ENCODE measurements around the gene TMEM62.
A peak's percentile ranks its signal among the peaks of the same experiment; 100 is the strongest.

Gene TMEM62

DNA sequence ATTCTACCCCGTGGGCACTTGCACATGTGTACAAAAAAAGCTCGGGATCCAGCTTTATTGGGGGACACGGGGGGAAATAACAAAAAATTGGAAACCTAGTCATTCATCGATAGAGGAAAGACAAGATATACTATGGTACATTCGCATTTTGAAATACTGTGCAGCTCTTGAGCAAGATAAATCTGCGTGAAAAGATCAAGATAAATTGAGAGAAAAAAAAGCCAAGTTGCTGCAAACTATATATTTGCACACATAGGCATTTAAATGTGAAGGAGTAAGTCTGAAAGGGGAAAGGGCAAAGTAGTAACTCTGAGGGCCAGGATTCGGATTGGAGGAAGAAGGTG is 26.9 kb upstream of the TMEM62 start:
- DNase-seq (ENCODE audit: low read depth in 1 of 2, low spot score in 1 of 2), result peak in 1 of 2 experiments; percentile 11
- TF ChIP-seq, protein P1, sequence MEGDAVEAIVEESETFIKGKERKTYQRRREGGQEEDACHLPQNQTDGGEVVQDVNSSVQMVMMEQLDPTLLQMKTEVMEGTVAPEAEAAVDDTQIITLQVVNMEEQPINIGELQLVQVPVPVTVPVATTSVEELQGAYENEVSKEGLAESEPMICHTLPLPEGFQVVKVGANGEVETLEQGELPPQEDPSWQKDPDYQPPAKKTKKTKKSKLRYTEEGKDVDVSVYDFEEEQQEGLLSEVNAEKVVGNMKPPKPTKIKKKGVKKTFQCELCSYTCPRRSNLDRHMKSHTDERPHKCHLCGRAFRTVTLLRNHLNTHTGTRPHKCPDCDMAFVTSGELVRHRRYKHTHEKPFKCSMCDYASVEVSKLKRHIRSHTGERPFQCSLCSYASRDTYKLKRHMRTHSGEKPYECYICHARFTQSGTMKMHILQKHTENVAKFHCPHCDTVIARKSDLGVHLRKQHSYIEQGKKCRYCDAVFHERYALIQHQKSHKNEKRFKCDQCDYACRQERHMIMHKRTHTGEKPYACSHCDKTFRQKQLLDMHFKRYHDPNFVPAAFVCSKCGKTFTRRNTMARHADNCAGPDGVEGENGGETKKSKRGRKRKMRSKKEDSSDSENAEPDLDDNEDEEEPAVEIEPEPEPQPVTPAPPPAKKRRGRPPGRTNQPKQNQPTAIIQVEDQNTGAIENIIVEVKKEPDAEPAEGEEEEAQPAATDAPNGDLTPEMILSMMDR (IDR thresholded peaks at IDR 0.05; ENCODE audit: insufficient read depth, low read length), result no peak
- TF ChIP-seq SPI1 (IDR thresholded peaks at IDR 0.05; ENCODE audit: borderline replicate concordance, low read depth) (no peak), GABPA (IDR thresholded peaks at IDR 0.05; ENCODE audit: low read depth) (no peak), POLR2AphosphoS5 (IDR thresholded peaks at IDR 0.05; ENCODE audit: low read depth) (no peak)
- TF ChIP-seq, protein P2, sequence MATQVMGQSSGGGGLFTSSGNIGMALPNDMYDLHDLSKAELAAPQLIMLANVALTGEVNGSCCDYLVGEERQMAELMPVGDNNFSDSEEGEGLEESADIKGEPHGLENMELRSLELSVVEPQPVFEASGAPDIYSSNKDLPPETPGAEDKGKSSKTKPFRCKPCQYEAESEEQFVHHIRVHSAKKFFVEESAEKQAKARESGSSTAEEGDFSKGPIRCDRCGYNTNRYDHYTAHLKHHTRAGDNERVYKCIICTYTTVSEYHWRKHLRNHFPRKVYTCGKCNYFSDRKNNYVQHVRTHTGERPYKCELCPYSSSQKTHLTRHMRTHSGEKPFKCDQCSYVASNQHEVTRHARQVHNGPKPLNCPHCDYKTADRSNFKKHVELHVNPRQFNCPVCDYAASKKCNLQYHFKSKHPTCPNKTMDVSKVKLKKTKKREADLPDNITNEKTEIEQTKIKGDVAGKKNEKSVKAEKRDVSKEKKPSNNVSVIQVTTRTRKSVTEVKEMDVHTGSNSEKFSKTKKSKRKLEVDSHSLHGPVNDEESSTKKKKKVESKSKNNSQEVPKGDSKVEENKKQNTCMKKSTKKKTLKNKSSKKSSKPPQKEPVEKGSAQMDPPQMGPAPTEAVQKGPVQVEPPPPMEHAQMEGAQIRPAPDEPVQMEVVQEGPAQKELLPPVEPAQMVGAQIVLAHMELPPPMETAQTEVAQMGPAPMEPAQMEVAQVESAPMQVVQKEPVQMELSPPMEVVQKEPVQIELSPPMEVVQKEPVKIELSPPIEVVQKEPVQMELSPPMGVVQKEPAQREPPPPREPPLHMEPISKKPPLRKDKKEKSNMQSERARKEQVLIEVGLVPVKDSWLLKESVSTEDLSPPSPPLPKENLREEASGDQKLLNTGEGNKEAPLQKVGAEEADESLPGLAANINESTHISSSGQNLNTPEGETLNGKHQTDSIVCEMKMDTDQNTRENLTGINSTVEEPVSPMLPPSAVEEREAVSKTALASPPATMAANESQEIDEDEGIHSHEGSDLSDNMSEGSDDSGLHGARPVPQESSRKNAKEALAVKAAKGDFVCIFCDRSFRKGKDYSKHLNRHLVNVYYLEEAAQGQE (IDR thresholded peaks at IDR 0.05; ENCODE audit: insufficient replicate concordance, low read depth), result peak; percentile 9

DNA sequence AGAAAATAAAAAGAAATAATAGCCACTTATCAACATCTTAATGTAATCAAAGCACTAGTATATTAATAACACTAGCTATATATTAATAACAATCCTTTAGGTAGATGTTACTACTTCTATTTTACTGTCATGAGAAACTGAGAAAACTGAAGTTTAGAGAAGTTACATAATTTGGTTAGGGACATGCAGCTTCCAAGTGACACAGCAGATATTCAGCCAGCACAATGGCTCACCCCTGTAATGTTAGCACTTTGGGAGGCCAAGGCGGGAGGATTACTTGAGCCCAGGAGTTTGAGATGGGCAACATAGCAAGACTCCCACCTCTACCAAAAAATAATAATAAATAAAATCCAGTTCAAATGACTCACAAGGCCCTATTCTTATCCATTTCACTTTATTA is 25.6 kb upstream of the TMEM62 start:
- TF ChIP-seq, protein P2 (IDR thresholded peaks at IDR 0.05; ENCODE audit: insufficient replicate concordance, low read depth), result no peak
- TF ChIP-seq GABPA (IDR thresholded peaks at IDR 0.05; ENCODE audit: low read depth) (no peak), POLR2AphosphoS5 (IDR thresholded peaks at IDR 0.05; ENCODE audit: low read depth) (no peak), SPI1 (IDR thresholded peaks at IDR 0.05; ENCODE audit: borderline replicate concordance, low read depth) (no peak)
- TF ChIP-seq, protein P1 (IDR thresholded peaks at IDR 0.05; ENCODE audit: insufficient read depth, low read length), result no peak
- Histone ChIP-seq H3K27me3 (ENCODE audit: insufficient read depth, poor library complexity, severe bottlenecking) (no peaks in the 10 kb centered on the region), H3K27ac (replicated peaks) (peak overlapping the region; percentile 70), H3K4me3 (replicated peaks; ENCODE audit: insufficient read depth, low read length) (no peak overlapping the region)
- DNase-seq (ENCODE audit: low read depth in 1 of 2, low spot score in 1 of 2), result peak in 1 of 2 experiments; percentile 49

More for the DNA sequence above, 26.9 kb upstream of the TMEM62 start:
- H3K4me3 ChIP-seq (replicated peaks; ENCODE audit: insufficient read depth, low read length), result peak overlapping the region; percentile 93
- peak overlapping the region; percentile 70 for H3K27ac ChIP-seq (replicated peaks)
- H3K27me3 ChIP-seq (ENCODE audit: insufficient read depth, poor library complexity, severe bottlenecking), result no peaks in the 10 kb centered on the region

DNA sequence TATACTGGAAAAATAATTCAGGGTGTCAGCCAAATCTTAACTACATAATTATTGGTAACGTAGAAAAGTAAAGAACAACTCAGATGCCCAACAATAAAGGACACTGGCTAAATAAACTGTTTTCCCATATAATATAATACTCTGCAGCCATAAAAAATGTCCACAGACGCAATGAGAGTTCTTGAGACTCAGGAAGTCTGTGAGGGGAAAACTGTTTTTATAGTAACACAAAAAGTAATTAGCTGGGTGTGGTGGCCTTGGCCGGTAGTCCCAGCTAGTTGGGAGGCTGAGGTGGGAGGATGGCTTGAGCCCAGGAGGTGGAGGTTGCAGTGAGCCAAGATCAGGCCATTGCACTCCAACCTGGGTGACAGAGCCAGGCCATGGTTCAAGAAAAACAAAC is 22.0 kb upstream of the TMEM62 start:
- no peak for TF ChIP-seq GABPA (IDR thresholded peaks at IDR 0.05; ENCODE audit: low read depth)
- TF ChIP-seq SPI1 (IDR thresholded peaks at IDR 0.05; ENCODE audit: borderline replicate concordance, low read depth), result no peak
- TF ChIP-seq, protein P1 (IDR thresholded peaks at IDR 0.05; ENCODE audit: insufficient read depth, low read length), result no peak
- TF ChIP-seq, protein P2 (IDR thresholded peaks at IDR 0.05; ENCODE audit: insufficient replicate concordance, low read depth), result no peak
- no peak for TF ChIP-seq POLR2AphosphoS5 (IDR thresholded peaks at IDR 0.05; ENCODE audit: low read depth)
- no peaks in the 10 kb centered on the region for H3K27me3 ChIP-seq (ENCODE audit: insufficient read depth, poor library complexity, severe bottlenecking)
- DNase-seq (ENCODE audit: low read depth in 1 of 2, low spot score in 1 of 2), result no peak
- no peak overlapping the region for H3K4me3 ChIP-seq (replicated peaks; ENCODE audit: insufficient read depth, low read length)
- no peak overlapping the region for H3K27ac ChIP-seq (replicated peaks)
